ENCODE data around the gene TMEM132D.

TMEM132D gene

DNA sequence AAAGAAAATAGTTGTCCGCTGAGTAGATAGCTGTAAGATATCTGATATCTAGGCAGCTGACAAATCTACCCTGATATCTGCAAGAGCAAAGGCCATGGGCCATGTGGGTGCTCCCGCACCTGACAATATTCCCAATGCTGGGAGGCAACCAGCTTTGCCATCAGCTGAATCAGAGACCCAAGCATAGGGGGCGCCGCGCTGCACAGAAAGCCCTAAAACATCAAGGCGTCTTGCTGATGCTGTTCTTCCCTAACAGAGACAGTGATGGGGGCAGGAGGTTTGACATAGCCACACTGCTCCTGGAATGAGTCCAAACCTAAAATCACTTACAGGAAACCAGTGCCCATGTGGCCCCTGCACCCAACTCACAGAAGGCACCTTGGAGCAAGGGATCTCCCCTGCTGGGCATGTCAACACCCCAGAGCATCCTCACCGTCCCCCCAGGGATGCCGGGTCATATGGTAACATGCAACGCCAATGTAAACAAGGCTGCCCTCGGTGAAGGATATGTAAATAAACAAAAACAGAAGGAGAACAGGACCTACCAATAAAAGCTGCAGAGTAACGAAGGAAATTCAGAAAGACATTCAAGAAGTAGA, 199.5 kb downstream of the TMEM132D start:
- TF ChIP-seq GATA2 (IDR thresholded peaks at IDR 0.05; ENCODE audit: low read depth, low read length) (no peak), GATA3 (IDR thresholded peaks at IDR 0.05; ENCODE audit: low read depth, low read length) (no peak)

GRCh38 chr12:129701631-129702101, 202.2 kb downstream of the TMEM132D start:
- TF ChIP-seq GATA3 (IDR thresholded peaks at IDR 0.05; ENCODE audit: low read depth, low read length): no peak

DNA sequence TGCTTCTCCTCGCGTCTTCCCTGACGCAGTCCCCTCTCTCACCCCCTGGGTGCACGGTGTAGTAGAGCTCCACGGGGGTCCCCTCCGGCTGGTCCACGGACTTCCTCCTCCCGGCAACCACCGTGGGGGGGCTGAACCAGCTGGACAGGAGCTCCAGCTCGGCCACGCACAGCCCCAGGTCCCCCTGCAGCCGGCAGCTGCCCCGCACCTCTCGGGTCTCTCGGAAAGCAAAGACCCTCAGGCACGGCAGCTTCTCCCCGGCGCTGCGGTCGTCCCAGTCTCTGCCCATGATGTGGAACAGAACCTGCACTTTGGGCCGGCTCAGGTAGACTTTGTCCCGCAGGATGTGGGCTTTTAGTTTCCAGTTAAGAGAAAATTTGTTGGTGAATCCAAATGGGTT, 203.8 kb downstream of the TMEM132D start:
- TF ChIP-seq GATA2 (IDR thresholded peaks at IDR 0.05; ENCODE audit: low read depth, low read length) (no peak), GATA3 (IDR thresholded peaks at IDR 0.05; ENCODE audit: low read depth, low read length) (no peak)

DNA sequence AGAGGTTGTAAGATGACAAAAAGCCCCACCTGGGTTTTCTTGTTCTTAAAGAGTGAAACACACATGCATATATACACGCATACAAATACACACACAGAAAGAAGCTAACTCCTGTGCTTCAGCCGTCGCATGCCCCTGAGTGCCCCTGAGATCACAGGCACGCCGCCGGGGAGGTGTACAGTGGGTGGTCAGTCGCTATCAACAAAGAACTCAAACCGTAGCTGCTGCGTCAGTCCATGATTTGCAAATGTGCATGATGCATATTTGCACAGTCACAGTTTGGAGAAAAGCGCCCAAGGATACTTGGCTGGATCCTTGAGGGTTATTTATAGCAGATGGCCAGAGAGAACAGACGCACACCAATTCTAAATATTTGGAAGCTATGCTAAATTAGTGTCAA, 206.9 kb downstream of the TMEM132D start:
- TF ChIP-seq GATA3 (IDR thresholded peaks at IDR 0.05; ENCODE audit: low read depth, low read length): no peak
- no peak for TF ChIP-seq GATA2 (IDR thresholded peaks at IDR 0.05; ENCODE audit: low read depth, low read length)

DNA sequence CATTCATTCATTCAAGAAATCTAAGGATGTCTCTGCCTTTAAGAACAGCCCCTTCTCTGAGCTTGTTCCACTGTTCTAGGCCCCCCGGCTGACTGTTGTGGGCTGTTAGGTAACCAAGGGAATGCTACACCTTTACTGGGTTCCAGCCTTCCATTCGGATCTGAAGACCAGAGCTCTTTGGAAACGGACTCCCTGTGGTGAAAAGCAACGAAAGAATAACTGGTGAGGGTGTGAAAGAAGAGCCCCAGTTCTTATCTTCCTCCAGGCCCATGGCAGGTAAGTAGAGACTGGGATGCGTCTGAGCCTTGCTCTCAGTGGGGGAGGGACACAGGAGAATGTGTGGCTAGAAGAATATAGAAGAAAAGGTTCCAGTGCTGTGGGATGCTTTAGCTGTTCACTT, 207.4 kb downstream of the TMEM132D start:
- TF ChIP-seq GATA3 (IDR thresholded peaks at IDR 0.05; ENCODE audit: low read depth, low read length) (no peak), GATA2 (IDR thresholded peaks at IDR 0.05; ENCODE audit: low read depth, low read length) (no peak)

DNA sequence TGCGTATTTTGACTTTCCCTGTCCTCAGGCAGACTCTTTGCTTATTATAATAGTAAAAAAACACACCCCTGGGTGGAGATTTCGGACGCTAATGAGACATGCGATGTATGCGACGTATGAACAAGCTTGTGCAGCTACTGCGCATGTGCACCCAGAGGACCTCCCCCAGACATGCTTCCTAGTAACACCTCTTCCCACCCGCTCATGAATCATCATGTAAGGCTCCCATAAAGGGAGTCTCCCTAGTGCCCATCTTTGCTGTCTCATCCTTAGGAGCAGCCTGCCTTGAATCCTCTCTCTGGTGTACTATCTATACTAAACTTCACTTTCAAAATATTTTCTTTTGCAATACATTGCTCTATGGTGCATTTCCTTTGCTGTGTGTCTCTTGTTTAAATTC, 210.1 kb downstream of the TMEM132D start:
- TF ChIP-seq GATA2 (IDR thresholded peaks at IDR 0.05; ENCODE audit: low read depth, low read length): no peak
- TF ChIP-seq GATA3 (IDR thresholded peaks at IDR 0.05; ENCODE audit: low read depth, low read length): no peak

DNA sequence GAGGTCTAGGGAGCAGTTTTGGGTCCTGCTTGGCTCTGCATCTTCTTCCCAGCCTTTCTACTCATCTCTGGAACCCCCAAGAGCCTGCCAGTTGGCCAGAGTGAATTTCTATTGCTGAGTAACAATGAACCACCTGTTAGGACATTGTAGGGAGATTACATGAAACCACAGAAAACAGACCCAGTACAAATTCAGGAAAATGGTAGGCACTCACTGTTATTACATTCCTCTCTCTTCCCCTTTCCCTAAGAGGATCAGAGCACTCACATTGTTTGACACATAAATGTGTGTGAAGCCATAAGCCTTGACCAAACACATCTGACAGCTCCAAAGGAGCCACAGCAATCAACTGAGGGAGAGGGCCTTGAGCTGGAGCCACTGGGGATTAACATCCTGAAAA, 216.1 kb downstream of the TMEM132D start:
- no peak for TF ChIP-seq GATA2 (IDR thresholded peaks at IDR 0.05; ENCODE audit: low read depth, low read length)
- TF ChIP-seq GATA3 (IDR thresholded peaks at IDR 0.05; ENCODE audit: low read depth, low read length): no peak

GRCh38 chr12:129681830-129682229, 222.0 kb downstream of the TMEM132D start:
- TF ChIP-seq GATA3 (IDR thresholded peaks at IDR 0.05; ENCODE audit: low read depth, low read length) (no peak), GATA2 (IDR thresholded peaks at IDR 0.05; ENCODE audit: low read depth, low read length) (no peak)

- TF ChIP-seq GATA2 (IDR thresholded peaks at IDR 0.05; ENCODE audit: low read depth, low read length) (no peak), GATA3 (IDR thresholded peaks at IDR 0.05; ENCODE audit: low read depth, low read length) (no peak)
Measured at GRCh38 chr12:129681151-129681550, 222.7 kb downstream of the TMEM132D start.

- no peak for TF ChIP-seq GATA2 (IDR thresholded peaks at IDR 0.05; ENCODE audit: low read depth, low read length)
- no peak for TF ChIP-seq GATA3 (IDR thresholded peaks at IDR 0.05; ENCODE audit: low read depth, low read length)
Measured at GRCh38 chr12:129676411-129676810, 227.4 kb downstream of the TMEM132D start.

DNA sequence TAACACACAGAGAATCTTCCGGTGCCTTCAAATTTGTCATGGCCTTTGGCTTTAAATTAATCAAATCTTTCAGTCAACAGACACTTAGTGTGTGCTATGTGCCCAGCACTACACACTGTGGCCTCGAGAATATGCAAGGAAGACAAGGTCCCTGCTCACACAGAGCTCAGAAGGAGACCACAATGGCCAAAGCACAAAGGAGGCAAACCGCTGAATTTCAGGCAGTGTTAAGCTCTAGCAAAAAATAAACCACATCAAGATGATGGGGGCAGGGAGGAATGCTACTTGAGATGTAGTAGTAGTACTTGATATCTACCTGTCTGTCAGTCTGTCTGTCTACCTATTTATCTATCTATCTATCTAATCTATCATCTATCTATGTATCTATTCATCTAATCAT, 227.9 kb downstream of the TMEM132D start:
- TF ChIP-seq GATA2 (IDR thresholded peaks at IDR 0.05; ENCODE audit: low read depth, low read length): no peak
- TF ChIP-seq GATA3 (IDR thresholded peaks at IDR 0.05; ENCODE audit: low read depth, low read length): no peak

GRCh38 chr12:129675496-129675895, 228.3 kb downstream of the TMEM132D start:
- no peak for TF ChIP-seq GATA3 (IDR thresholded peaks at IDR 0.05; ENCODE audit: low read depth, low read length)
- no peak for TF ChIP-seq GATA2 (IDR thresholded peaks at IDR 0.05; ENCODE audit: low read depth, low read length)

DNA sequence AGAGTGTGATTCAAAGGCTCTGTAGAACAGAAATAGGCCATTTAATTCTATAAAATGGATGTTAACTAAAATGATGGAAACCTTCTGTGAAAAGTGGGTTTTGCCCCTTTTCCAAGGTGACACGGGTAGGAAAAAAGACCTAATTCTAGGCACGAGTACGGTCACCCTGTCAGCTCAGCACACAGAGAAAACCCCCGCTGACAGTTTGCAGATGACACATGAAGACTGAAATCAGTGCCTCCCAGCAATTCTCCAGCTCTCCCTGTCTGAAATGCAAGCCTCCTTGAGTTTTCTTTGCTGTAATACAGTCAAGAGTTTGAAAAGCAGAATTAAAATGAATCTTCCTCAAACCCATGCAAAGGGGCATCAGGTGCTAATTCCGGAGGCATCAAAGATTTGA, 230.0 kb downstream of the TMEM132D start:
- TF ChIP-seq GATA2 (IDR thresholded peaks at IDR 0.05; ENCODE audit: low read depth, low read length) (no peak), GATA3 (IDR thresholded peaks at IDR 0.05; ENCODE audit: low read depth, low read length) (no peak)

- no peak for TF ChIP-seq GATA3 (IDR thresholded peaks at IDR 0.05; ENCODE audit: low read depth, low read length)
Measured at GRCh38 chr12:129672110-129672509, 231.7 kb downstream of the TMEM132D start.

- TF ChIP-seq GATA2 (IDR thresholded peaks at IDR 0.05; ENCODE audit: low read depth, low read length) (no peak), GATA3 (IDR thresholded peaks at IDR 0.05; ENCODE audit: low read depth, low read length) (no peak)
Measured at GRCh38 chr12:129670256-129670920, 233.4 kb downstream of the TMEM132D start.
